ENCODE data around the gene DNAI2.

DNA sequence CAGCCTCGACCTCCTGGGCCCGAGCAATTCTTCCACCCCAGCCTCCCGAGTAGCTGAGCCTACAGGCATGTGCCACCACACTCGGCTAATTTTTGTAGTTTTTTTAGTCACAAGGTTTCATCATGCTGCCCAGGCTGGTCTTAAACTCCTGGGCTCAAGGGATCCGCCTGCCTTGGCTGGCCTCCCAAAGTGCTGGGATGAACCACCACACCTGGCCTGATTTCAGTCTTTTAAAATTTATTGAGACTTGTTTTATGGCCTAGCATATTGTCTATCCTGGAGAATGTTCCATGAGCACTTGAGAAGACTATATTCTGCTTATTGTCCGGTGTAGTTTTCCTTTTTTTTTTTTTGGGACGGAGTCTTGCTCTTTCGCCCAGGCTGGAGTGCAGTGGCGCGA lies 18.5 kb downstream of the DNAI2 start:
- TF ChIP-seq, protein P1, sequence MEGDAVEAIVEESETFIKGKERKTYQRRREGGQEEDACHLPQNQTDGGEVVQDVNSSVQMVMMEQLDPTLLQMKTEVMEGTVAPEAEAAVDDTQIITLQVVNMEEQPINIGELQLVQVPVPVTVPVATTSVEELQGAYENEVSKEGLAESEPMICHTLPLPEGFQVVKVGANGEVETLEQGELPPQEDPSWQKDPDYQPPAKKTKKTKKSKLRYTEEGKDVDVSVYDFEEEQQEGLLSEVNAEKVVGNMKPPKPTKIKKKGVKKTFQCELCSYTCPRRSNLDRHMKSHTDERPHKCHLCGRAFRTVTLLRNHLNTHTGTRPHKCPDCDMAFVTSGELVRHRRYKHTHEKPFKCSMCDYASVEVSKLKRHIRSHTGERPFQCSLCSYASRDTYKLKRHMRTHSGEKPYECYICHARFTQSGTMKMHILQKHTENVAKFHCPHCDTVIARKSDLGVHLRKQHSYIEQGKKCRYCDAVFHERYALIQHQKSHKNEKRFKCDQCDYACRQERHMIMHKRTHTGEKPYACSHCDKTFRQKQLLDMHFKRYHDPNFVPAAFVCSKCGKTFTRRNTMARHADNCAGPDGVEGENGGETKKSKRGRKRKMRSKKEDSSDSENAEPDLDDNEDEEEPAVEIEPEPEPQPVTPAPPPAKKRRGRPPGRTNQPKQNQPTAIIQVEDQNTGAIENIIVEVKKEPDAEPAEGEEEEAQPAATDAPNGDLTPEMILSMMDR (IDR thresholded peaks at IDR 0.05; ENCODE audit: borderline replicate concordance, extremely low read depth, low read length, poor library complexity, severe bottlenecking): no peak
- TF ChIP-seq EZH2 (IDR thresholded peaks at IDR 0.05; ENCODE audit: borderline replicate concordance, low read depth, low read length, severe bottlenecking): no peak

All from DND-41 (cell line).